Liver (tissue), 9 donors: ENCODE data around the gene ANP32D. TPM values are rescaled to one million over a fixed set of nuclear protein-coding genes. Genes with fewer than 3 reads are reported as not detected.

Source experiments
- DNase-seq: peaks from one replicate; pipeline ENCODE4 v3.0.0-alpha.2; 2017; ENCODE audit warnings: low spot score
- H3K27ac ChIP-seq, 2 donors: one replicate each; pipeline ENCODE4 v1.7.0; 2013; ENCODE audit warnings: inconsistent platforms in 2 of 2, low read length in 2 of 2, control low read depth in 1 of 2, low read depth in 1 of 2, mild to moderate bottlenecking in 1 of 2
- H3K27me3 ChIP-seq, 4 donors: one replicate each; pipeline versions ENCODE4 v1.6.1 to v1.7.0; 2013; ENCODE audit warnings: low read length in 3 of 4, inconsistent platforms in 1 of 4, mild to moderate bottlenecking in 1 of 4, moderate library complexity in 1 of 4; ENCODE audit not compliant: control insufficient read depth in 4 of 4, insufficient read depth in 4 of 4
- H3K36me3 ChIP-seq, 4 donors: one replicate each; pipeline versions ENCODE4 v1.6.1 to v1.7.0; 2013; ENCODE audit warnings: low read length in 3 of 4, mild to moderate bottlenecking in 3 of 4, low read depth in 1 of 4, moderate library complexity in 1 of 4; ENCODE audit not compliant: control insufficient read depth in 4 of 4, insufficient read depth in 3 of 4
- H3K4me1 ChIP-seq, 4 donors: one replicate each; pipeline versions ENCODE4 v1.6.1 to v1.7.0; 2013; ENCODE audit warnings: low read length in 3 of 4, mild to moderate bottlenecking in 3 of 4, moderate library complexity in 1 of 4; ENCODE audit not compliant: control insufficient read depth in 4 of 4, insufficient read depth in 4 of 4
- H3K4me3 ChIP-seq, 3 donors: one replicate each; pipeline versions ENCODE4 v1.6.1 to v1.7.0; 2013; ENCODE audit warnings: low read length in 3 of 3, control low read depth in 1 of 3, low read depth in 1 of 3, mild to moderate bottlenecking in 1 of 3
- H3K9ac ChIP-seq, 2 donors: one replicate each; pipeline ENCODE4 v1.7.0; 2013; ENCODE audit warnings: low read length in 2 of 2, mild to moderate bottlenecking in 2 of 2, moderate library complexity in 2 of 2, control low read depth in 1 of 2, low read depth in 1 of 2
- H3K9me3 ChIP-seq, 4 donors: one replicate each; pipeline versions ENCODE4 v1.6.1 to v1.7.0; 2013; ENCODE audit warnings: low read length in 3 of 4; ENCODE audit not compliant: control insufficient read depth in 4 of 4
- EGR1 ChIP-seq, 2 donors: IDR thresholded peaks; 2 replicates each; pipeline ENCODE4 v1.6.1; 2016 to 2018; ENCODE audit warnings: antibody characterized with exemption in 2 of 2, low read depth in 2 of 2
- FOXA1 ChIP-seq: IDR thresholded peaks from 2 replicates; pipeline ENCODE4 v1.6.1; 2016; ENCODE audit warnings: antibody characterized with exemption
- FOXA2 ChIP-seq: IDR thresholded peaks from 2 replicates; pipeline ENCODE4 v1.6.1; 2016; ENCODE audit warnings: antibody characterized with exemption
- GABPA ChIP-seq, 2 donors: IDR thresholded peaks in 1 of 2; conservative IDR thresholded peaks in 1 of 2; 2 replicates each; pipeline ENCODE4 v1.6.1; 2016; ENCODE audit warnings: antibody characterized with exemption in 2 of 2, mild to moderate bottlenecking in 1 of 2, moderate library complexity in 1 of 2
- HNF4A ChIP-seq, 2 donors: conservative IDR thresholded peaks; 2 replicates each; pipeline ENCODE4 v1.6.1; 2016; ENCODE audit warnings: antibody characterized with exemption in 2 of 2, mild to moderate bottlenecking in 2 of 2
- HNF4G ChIP-seq: IDR thresholded peaks from 2 replicates; pipeline ENCODE4 v1.6.1; 2016; ENCODE audit warnings: antibody characterized with exemption
- JUND ChIP-seq, 2 donors: IDR thresholded peaks; 2 replicates each; pipeline ENCODE4 v1.6.1; 2016; ENCODE audit warnings: antibody characterized with exemption in 2 of 2
- NR2F2 ChIP-seq: IDR thresholded peaks from 2 replicates; pipeline ENCODE4 v1.6.1; 2016; ENCODE audit warnings: antibody characterized with exemption
- RAD21 ChIP-seq, 2 donors: IDR thresholded peaks; 2 replicates each; pipeline ENCODE4 v1.6.1; 2016; ENCODE audit warnings: antibody characterized with exemption in 2 of 2, mild to moderate bottlenecking in 2 of 2
- RXRA ChIP-seq, 2 donors: IDR thresholded peaks; 2 replicates each; pipeline ENCODE4 v1.6.1; 2017 to 2018; ENCODE audit warnings: antibody characterized with exemption in 2 of 2, mild to moderate bottlenecking in 1 of 2
- SP1 ChIP-seq: IDR thresholded peaks from 2 replicates; pipeline ENCODE4 v1.6.1; 2018; ENCODE audit warnings: antibody characterized with exemption, mild to moderate bottlenecking
- TAF1 ChIP-seq: conservative IDR thresholded peaks from 2 replicates; pipeline ENCODE4 v1.6.1; 2016; ENCODE audit warnings: antibody characterized with exemption, mild to moderate bottlenecking
- WGBS: extraction: QIAGEN DNeasy Blood & Tissue Kit; methylation state at CpG from one replicate; pipeline ENCODE4 v1.1.7; 2013; 5-methylcytosine and 5-hydroxymethylcytosine counted together
- polyA plus RNA-seq, 2 donors: library from polyadenylated mRNA; stranded (reverse) in 1 of 2; unstranded in 1 of 2; fragments of 200-250 nt in 1 of 2; fragments of >200 nt in 1 of 2; fragmentation: Nextera tagmentation in 1 of 2; extraction: Ambion mirVana in 1 of 2; gene quantifications; one replicate each; pipeline versions ENCODE4 v1.2.1 to v1.2.3, GENCODE V29; 2013 to 2015
- total RNA-seq, 2 donors: library from RNA; depleted of rRNA; stranded (reverse); fragments of >200 nt; gene quantifications; one replicate each; pipeline ENCODE4 v1.2.3, GENCODE V29; 2014
- TF ChIP-seq, protein P1 (sequence below): IDR thresholded peaks from 2 replicates; pipeline ENCODE4 v1.6.1; 2016; ENCODE audit warnings: antibody characterized with exemption
- TF ChIP-seq, protein P2 (sequence below): IDR thresholded peaks from 2 replicates; pipeline ENCODE4 v1.6.1; 2016; ENCODE audit warnings: antibody characterized with exemption
- TF ChIP-seq, protein P3 (sequence below): IDR thresholded peaks from 2 replicates; pipeline ENCODE4 v1.6.1; 2016; ENCODE audit warnings: antibody characterized with exemption, mild to moderate bottlenecking
- TF ChIP-seq, protein P4 (sequence below): IDR thresholded peaks from 2 replicates; pipeline ENCODE4 v1.6.1; 2016; ENCODE audit warnings: antibody characterized with exemption
- donor health status: healthy.
- donor health status: healthy.
- donor health status: healthy.
- donor health status: healthy.
- donor health status: healthy.

The ANP32D gene
- total and polyA plus RNA-seq, 4 donors = not detected

DNA sequence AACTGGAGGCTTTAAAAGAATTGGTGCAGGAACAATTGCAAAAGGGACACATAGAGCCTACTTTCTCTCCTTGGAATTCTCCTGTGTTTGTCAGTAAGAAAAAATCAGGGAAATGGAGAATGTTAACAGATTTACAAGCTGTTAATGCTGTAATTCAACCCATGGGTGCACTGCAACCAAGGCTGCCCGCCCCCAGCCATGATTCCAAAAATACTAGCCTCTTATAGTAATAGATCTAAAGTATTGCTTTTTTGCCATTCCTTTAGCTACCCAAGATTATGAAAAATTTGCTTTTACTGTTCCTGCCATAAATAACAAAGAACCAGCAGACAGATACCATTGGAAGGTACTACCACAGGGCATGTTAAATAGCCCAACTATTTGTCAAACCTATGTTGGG lies 37.8 kb downstream of the ANP32D start:
- WGBS = 24% methylated on average over 1 of the region's 1 CpG
- TF ChIP-seq JUND (IDR thresholded peaks at IDR 0.05) = no peak
- no peak for TF ChIP-seq TAF1
- TF ChIP-seq, protein P1, sequence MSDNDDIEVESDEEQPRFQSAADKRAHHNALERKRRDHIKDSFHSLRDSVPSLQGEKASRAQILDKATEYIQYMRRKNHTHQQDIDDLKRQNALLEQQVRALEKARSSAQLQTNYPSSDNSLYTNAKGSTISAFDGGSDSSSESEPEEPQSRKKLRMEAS = no peak
- TF ChIP-seq, protein P2, sequence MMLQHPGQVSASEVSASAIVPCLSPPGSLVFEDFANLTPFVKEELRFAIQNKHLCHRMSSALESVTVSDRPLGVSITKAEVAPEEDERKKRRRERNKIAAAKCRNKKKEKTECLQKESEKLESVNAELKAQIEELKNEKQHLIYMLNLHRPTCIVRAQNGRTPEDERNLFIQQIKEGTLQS = no peak
- TF ChIP-seq NR2F2 = no peak
- TF ChIP-seq FOXA2 = no peak
- TF ChIP-seq HNF4G = no peak
- no peak for TF ChIP-seq RAD21 (IDR thresholded peaks at IDR 0.05)
- no peak for TF ChIP-seq SP1
- no peak for TF ChIP-seq RXRA (IDR thresholded peaks at IDR 0.05)
- TF ChIP-seq, protein P3, sequence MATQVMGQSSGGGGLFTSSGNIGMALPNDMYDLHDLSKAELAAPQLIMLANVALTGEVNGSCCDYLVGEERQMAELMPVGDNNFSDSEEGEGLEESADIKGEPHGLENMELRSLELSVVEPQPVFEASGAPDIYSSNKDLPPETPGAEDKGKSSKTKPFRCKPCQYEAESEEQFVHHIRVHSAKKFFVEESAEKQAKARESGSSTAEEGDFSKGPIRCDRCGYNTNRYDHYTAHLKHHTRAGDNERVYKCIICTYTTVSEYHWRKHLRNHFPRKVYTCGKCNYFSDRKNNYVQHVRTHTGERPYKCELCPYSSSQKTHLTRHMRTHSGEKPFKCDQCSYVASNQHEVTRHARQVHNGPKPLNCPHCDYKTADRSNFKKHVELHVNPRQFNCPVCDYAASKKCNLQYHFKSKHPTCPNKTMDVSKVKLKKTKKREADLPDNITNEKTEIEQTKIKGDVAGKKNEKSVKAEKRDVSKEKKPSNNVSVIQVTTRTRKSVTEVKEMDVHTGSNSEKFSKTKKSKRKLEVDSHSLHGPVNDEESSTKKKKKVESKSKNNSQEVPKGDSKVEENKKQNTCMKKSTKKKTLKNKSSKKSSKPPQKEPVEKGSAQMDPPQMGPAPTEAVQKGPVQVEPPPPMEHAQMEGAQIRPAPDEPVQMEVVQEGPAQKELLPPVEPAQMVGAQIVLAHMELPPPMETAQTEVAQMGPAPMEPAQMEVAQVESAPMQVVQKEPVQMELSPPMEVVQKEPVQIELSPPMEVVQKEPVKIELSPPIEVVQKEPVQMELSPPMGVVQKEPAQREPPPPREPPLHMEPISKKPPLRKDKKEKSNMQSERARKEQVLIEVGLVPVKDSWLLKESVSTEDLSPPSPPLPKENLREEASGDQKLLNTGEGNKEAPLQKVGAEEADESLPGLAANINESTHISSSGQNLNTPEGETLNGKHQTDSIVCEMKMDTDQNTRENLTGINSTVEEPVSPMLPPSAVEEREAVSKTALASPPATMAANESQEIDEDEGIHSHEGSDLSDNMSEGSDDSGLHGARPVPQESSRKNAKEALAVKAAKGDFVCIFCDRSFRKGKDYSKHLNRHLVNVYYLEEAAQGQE = no peak
- no peak for TF ChIP-seq GABPA (IDR thresholded peaks at IDR 0.05 in 1 of 2, conservative IDR thresholded peaks at IDR 0.05 in 1 of 2)
- no peak for TF ChIP-seq FOXA1

DNA sequence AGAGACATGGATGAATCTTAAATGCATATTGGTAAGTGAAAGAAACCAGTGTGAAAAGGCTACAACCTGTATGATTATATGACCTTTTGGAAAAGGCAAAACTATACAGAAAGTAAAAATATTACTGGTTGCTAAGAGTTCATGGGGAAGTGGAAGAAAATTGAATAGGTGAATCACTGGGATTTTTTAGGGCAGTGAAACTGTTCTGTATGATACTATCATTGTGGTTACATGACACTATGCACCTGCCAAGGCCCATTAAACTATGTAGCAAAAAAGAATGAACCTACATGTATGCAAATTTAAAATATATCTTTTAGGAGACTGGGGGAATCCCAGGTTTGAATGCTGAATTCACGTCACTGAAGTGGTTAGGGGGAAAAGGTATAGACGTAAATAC lies 40.5 kb downstream of the ANP32D start:
- peaks cover 0 to 2% (median 0%) of the 10 kb centered on the region in 4 donors for H3K9me3 ChIP-seq
- no peak overlapping the region for H3K9ac ChIP-seq
- 74% methylated on average over 2 of the region's 2 CpGs for WGBS
- TF ChIP-seq HNF4A (conservative IDR thresholded peaks at IDR 0.05) (no peak), RXRA (IDR thresholded peaks at IDR 0.05) (no peak), TAF1 (no peak), FOXA2 (no peak), EGR1 (IDR thresholded peaks at IDR 0.05; ENCODE audit: low read depth in 2 of 2) (no peak), GABPA (IDR thresholded peaks at IDR 0.05 in 1 of 2, conservative IDR thresholded peaks at IDR 0.05 in 1 of 2) (no peak), SP1 (no peak), HNF4G (no peak)
- TF ChIP-seq, protein P2 = no peak
- TF ChIP-seq, protein P3 = no peak
- TF ChIP-seq, protein P4, sequence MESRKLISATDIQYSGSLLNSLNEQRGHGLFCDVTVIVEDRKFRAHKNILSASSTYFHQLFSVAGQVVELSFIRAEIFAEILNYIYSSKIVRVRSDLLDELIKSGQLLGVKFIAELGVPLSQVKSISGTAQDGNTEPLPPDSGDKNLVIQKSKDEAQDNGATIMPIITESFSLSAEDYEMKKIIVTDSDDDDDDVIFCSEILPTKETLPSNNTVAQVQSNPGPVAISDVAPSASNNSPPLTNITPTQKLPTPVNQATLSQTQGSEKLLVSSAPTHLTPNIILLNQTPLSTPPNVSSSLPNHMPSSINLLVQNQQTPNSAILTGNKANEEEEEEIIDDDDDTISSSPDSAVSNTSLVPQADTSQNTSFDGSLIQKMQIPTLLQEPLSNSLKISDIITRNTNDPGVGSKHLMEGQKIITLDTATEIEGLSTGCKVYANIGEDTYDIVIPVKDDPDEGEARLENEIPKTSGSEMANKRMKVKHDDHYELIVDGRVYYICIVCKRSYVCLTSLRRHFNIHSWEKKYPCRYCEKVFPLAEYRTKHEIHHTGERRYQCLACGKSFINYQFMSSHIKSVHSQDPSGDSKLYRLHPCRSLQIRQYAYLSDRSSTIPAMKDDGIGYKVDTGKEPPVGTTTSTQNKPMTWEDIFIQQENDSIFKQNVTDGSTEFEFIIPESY = no peak
- no peaks in the 10 kb centered on the region for H3K4me1 ChIP-seq
- H3K27ac ChIP-seq = no peak overlapping the region
- peaks cover 0 to 7% (median 0%) of the 10 kb centered on the region in 4 donors for H3K27me3 ChIP-seq
- no peak overlapping the region for H3K4me3 ChIP-seq
- no peaks in the 10 kb centered on the region for H3K36me3 ChIP-seq
- no peak for DNase-seq

More for the DNA sequence above, 37.8 kb downstream of the ANP32D start:
- Histone ChIP-seq H3K27me3 (peaks cover 0 to 7% (median 0%) of the 10 kb centered on the region in 4 donors), H3K9ac (no peak overlapping the region), H3K4me1 (no peaks in the 10 kb centered on the region), H3K36me3 (no peaks in the 10 kb centered on the region), H3K4me3 (no peak overlapping the region), H3K27ac (no peak overlapping the region), H3K9me3 (peaks cover 0 to 2% (median 0%) of the 10 kb centered on the region in 4 donors)
- DNase-seq = no peak
